Measurements from ENCODE around the gene SEMA4D. TPM values are rescaled to one million over a fixed set of nuclear protein-coding genes. Genes with fewer than 3 reads are reported as not detected.
"Not testable (repeated sequence)": the region's sequence is repeated elsewhere in the genome, so short reads cannot be mapped to it uniquely, and the experiment has no call there.

Gene SEMA4D
- total RNA-seq, 1 experiment from 2014 or later, result 10.5 TPM

- DNase-seq (ENCODE audit: low read depth), result no peak
These were observed 15.7 kb downstream of the SEMA4D start for GRCh38 chr9:89482056-89482851.

DNA sequence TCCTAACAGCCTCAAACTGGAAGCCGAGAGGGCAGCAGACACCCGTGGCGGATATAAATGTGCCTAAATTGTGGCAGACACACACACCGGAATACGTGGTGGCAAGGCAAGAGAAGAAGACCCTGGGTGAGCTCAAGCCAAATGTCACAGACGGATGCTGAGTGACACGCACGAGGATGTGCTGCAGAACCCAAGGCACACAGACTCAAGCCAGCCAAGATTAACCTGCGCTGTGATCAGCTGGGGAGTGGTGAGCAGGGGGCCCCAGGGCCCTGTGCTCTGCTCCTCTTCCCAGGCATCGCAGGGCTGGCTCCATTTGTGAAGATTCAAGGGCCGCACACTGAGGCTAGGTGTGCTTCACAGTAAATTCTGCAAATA lies 16.4 kb downstream of the SEMA4D start:
- no peak for DNase-seq (ENCODE audit: low read depth)

DNA sequence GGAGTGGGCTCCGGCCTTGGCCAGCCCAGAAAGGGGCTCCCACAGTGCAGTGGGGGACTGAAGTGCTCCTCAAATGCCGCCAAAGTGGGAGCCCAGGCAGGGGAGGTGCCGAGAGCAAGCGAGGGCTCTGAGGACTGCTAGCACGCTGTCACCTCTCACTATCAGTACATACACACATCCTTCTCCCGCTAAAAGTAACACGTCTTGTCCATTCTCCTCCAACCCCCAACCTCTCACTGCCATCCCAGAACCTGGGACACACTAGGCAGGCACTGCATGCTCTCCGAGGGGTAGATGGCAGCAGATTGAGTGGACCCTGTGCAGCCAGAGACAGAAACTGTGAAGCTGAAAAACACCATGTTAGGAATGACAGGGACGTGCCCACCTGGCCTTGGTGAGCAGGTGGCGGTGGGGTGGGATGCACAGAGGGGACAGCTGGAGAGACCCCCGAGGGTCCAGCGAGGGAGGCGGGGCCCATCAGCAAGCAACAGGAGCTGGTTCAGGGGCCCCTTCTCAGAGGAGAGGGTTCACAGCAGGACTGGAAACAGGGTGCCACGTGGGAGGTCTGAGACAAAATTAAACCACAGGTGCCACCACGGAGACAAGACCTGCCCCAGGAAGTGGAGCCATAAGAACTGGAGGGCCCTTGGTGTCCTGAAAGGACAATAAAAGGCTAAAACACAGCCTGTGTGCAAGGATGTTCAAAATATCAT lies 16.9 kb downstream of the SEMA4D start:
- no peak for DNase-seq (ENCODE audit: low read depth)

DNA sequence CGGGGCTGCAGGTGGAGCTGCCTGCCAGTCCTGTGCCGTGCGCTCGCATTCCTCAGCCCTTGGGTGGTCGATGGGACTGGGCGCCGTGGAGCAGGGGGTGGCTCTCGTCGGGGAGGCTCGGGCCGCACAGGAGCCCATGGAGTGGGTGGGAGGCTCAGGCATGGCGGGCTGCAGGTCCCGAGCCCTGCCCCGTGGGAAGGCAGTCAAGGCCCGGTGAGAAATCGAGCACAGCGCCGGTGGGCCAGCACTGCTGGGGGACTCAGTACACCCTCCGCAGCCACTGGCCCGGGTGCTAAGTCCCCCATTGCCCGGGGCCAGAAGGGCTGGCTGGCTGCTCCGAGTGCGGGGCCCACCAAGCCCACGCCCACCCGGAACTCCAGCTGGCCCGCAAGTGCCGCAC lies 17.5 kb downstream of the SEMA4D start:
- not testable (repeated sequence) for DNase-seq (ENCODE audit: low read depth)

DNA sequence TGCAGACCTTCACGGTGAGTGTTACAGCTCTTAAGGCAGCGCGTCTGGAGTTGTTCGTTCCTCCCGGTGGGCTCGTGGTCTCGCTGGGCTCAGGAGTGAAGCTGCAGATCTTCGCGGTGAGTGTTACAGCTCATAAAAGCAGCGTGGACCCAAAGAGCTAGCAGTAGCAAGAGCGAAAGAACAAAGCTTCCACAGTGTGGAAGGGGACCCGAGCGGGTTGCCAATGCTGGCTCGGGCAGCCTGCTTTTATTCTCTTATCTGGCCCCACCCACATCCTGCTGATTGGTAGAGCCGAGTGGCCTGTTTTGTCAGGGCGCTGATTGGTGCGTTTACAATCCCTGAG lies 18.3 kb downstream of the SEMA4D start:
- DNase-seq (ENCODE audit: low read depth), result not testable (repeated sequence)

GRCh38 chr9:89478821-89479668 lies 18.9 kb downstream of the SEMA4D start:
- no peak for DNase-seq (ENCODE audit: low read depth)

DNA sequence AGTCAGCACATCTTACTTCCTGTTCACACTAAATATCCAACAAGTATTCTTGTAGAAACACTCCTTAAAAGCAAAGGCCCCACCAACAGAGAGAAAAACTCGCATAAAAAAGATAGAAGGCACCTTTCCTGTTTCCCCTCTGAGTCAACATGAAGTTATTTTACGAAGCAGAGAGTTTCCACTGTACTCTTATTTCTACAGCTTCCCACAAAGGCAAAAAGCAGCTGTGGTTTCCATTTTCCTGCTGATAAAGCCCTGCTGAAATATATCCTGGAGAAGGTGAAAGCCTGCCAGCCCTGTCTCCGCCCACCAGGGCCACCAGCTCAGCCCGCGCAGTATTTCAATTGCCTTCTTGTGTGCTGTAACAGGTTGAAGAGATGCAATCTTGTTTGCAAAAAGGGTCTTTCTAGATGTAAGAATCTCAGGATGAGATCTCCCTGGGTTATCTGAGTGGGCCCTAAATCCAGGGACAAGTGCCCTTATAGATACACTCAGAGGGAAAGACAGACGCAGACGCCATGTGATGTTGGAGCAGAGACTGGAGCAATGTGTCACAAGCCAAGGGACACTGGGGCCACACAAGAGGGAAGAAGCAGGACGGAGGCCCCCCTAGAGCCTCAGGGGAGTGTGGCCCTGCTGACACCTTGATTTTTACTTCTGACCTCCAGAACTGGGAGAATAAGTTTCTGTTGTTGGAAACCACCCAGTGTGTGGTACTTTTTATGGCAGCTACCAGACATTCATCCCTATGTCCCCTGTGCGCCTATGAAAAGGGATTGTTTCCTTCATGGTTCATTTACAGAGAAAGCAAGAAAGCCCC lies 19.9 kb downstream of the SEMA4D start:
- DNase-seq (ENCODE audit: low read depth), result peak; percentile 95

- DNase-seq (ENCODE audit: low read depth), result no peak
These were observed 20.5 kb downstream of the SEMA4D start for GRCh38 chr9:89477384-89477783.

DNA sequence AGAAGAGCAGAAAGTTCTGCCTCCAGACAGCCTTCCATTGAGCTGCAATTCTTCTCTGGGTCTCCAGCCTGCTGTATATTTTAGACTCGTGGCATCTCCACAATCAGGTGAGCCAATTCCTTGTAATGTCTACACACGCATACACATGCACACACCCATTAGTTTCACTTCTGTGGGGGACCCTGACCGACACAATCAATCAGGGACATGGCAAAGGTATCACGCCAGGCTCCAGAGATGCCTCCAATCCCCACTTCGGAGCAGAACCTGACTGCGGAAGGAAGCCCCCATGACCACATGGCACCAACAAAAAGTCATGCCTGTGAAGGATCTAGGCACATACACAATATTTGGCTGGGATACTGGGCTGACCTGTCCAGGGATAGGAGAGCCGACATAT lies 21.4 kb downstream of the SEMA4D start:
- no peak for DNase-seq (ENCODE audit: low read depth)

GRCh38 chr9:89475891-89476440 lies 21.9 kb downstream of the SEMA4D start:
- no peak for DNase-seq (ENCODE audit: low read depth)

GRCh38 chr9:89474939-89475338 lies 23.0 kb downstream of the SEMA4D start:
- no peak for DNase-seq (ENCODE audit: low read depth)

- no peak for DNase-seq (ENCODE audit: low read depth)
These were observed 24.0 kb downstream of the SEMA4D start for GRCh38 chr9:89473762-89474469.

DNA sequence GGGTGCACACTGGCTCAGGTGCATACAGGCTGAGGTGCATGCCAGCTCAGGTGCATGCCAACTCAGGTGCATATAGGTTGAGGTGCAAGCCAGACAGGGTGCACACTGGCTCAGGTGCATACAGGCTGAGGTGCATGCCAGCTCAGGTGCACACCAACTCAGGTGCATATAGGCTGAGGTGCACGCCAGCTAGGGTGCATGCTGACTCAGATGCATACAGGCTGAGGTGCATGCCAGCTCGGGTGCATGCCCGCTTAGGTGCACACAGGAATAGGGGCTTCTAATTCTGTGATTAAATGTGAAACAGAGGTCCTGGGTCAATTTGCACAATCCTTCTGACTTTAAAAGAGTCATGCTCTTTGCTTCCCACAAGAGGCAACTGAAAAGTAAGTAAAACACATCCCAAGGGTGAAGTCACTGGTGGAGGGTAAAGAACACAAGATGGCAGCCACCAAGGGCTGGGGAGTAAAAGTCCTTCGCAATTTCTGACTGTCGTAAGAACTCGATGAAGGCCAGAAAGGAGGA lies 26.1 kb downstream of the SEMA4D start:
- not testable (repeated sequence) for DNase-seq (ENCODE audit: low read depth)

GRCh38 chr9:89471390-89471789 lies 26.5 kb downstream of the SEMA4D start:
- DNase-seq (ENCODE audit: low read depth), result no peak

GRCh38 chr9:89470224-89470839 lies 27.6 kb downstream of the SEMA4D start:
- no peak for DNase-seq (ENCODE audit: low read depth)

DNA sequence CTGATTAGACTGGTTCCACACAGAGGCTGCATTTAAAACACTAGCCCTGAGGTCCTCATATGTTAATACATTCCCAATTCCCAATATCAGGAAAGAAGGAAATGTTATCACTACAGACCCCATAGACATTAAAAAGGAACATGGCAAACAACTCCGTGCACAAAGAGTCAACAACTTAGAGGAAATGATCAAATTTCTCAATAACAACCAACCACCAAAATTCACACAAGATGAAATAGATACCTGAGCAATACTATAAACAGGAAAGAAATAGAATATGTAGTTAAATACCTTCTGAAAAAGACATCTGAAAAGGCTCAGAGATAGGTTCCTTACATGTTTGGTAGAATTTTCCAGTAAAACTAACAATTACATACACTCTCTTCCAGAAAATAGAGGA lies 28.9 kb downstream of the SEMA4D start:
- no peak for DNase-seq (ENCODE audit: low read depth)

DNA sequence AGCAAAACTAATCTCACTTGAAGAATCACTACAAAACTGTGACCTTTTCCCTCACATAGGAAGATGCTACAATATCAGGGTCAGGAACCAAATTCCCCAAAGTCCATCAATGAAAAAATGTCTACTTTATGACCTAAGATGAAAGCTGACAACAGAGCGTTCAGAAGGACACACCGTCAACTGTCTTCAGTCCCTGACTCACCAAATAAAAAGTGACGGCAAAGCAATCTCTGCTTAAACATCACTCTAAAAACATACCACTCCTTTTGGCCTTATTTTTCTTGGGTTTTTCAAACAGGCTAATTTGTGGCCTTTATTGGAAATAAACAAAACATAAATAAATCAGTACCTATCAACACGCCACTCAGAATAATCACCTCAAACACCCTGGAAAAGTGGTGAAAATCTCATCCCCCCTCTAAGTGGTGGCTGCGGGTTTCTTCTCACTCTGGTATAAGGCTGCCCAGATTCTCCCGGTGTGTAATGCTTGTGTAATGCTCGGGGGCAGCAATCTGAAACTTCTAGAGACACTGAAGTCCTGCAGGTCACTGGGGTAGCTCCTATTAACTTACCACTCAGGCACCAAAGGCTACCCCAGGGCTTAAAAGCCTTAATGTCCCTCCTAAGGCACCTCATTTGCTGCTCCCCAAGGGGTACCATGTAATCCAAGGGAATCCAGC lies 29.5 kb downstream of the SEMA4D start:
- no peak for DNase-seq (ENCODE audit: low read depth)

GRCh38 chr9:89467278-89467625 lies 30.7 kb downstream of the SEMA4D start:
- DNase-seq (ENCODE audit: low read depth), result no peak
